SH-SY5Y (cell line): Measurements from ENCODE around the gene TTLL7.

Experiments
- GATA2 ChIP-seq: IDR thresholded peaks from 2 replicates; pipeline ENCODE4 v1.6.1; 2011; ENCODE audit warnings: mild to moderate bottlenecking, low read depth, low read length
- GATA3 ChIP-seq: IDR thresholded peaks from 2 replicates; pipeline ENCODE4 v1.6.1; 2011; ENCODE audit warnings: low read depth, mild to moderate bottlenecking, low read length, moderate library complexity

DNA sequence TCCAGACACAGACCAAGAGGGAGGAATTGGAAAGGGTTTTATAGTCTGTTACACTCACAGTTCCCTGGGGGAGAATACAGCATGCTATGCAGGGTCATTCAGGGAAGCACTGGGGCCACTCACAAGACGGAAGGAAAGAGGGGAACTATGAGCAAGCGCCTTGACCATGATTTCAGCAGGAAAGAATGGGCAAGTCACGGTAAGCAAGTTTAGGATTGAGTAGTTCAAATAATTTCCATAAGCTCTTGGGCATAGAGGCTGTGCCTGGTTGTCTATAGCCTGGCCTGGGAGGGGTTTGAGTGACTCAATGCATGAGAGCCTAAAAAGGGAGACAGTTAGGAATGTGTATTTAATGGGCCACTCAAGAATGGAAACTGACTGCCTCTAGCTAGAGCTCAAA lies 176.7 kb downstream of the TTLL7 start:
- TF ChIP-seq GATA2 = no peak
- no peak for TF ChIP-seq GATA3
